Cardiac fibroblast (primary cell): ENCODE results near the gene SEM1.
A peak's percentile ranks its signal among the peaks of the same experiment; 100 is the strongest.
"Not testable (repeated sequence)": the region's sequence is repeated elsewhere in the genome, so short reads cannot be mapped to it uniquely, and the experiment has no call there.

Experiments
- DNase-seq, 2 donors: peaks; one replicate each; pipeline versions ENCODE4 v3.0.0 to v3.0.0-alpha.2; 2010; ENCODE audit warnings: low read depth in 2 of 2
- H3K4me3 ChIP-seq, 2 donors: replicated peaks in 1 of 2; 1 replicate in 1 of 2; 2 replicates in 1 of 2; pipeline ENCODE4 v1.5.1; 2011; ENCODE audit warnings: low read depth in 2 of 2, low read length in 2 of 2, mild to moderate bottlenecking in 2 of 2, moderate library complexity in 1 of 2
- CTCF ChIP-seq: IDR thresholded peaks from one replicate; pipeline ENCODE4 v1.5.1; 2011; ENCODE audit warnings: low read depth, mild to moderate bottlenecking, low read length, inconsistent platforms

SEM1 gene

GRCh38 chr7:96657347-96658021 lies 52.2 kb downstream of the SEM1 start:
- no peak for DNase-seq
- TF ChIP-seq CTCF, result no peak
- no peak overlapping the region for H3K4me3 ChIP-seq

GRCh38 chr7:96655956-96656355 lies 53.7 kb downstream of the SEM1 start:
- no peak for TF ChIP-seq CTCF
- no peak overlapping the region for H3K4me3 ChIP-seq
- DNase-seq, result no peak

- H3K4me3 ChIP-seq, result no peak overlapping the region
- TF ChIP-seq CTCF, result no peak
- DNase-seq, result no peak
These were observed 54.9 kb downstream of the SEM1 start for GRCh38 chr7:96654630-96655188.

- TF ChIP-seq CTCF, result no peak
- peak; percentile 5 to 15 for DNase-seq
- H3K4me3 ChIP-seq, result no peak overlapping the region
These were observed 59.7 kb downstream of the SEM1 start for GRCh38 chr7:96649981-96650380.

GRCh38 chr7:96648784-96649183 lies 60.9 kb downstream of the SEM1 start:
- no peak for DNase-seq
- no peak overlapping the region for H3K4me3 ChIP-seq
- no peak for TF ChIP-seq CTCF

GRCh38 chr7:96647733-96648132 lies 61.9 kb downstream of the SEM1 start:
- DNase-seq, result no peak
- no peak for TF ChIP-seq CTCF
- no peak overlapping the region for H3K4me3 ChIP-seq

- no peak for TF ChIP-seq CTCF
- no peak overlapping the region for H3K4me3 ChIP-seq
These were observed 64.6 kb downstream of the SEM1 start for GRCh38 chr7:96645084-96645483.

GRCh38 chr7:96643436-96643835 lies 66.2 kb downstream of the SEM1 start:
- not testable (repeated sequence) for DNase-seq, H3K4me3 ChIP-seq

More at GRCh38 chr7:96645084-96645483, 64.6 kb downstream of the SEM1 start:
- no peak for DNase-seq
